Stimulated activated naive CD4-positive, alpha-beta T cell treated with Interleukin-2 at 50 U/mL for 16 hours (primary cell): Measurements from ENCODE around the gene MRPS23.
"Not testable (repeated sequence)": the region's sequence is repeated elsewhere in the genome, so short reads cannot be mapped to it uniquely, and the experiment has no call there.

Experiments used
- DNase-seq: peaks from one replicate; lab custom pipeline; 2025; lab: John Stamatoyannopoulos, UW

Gene MRPS23

DNA sequence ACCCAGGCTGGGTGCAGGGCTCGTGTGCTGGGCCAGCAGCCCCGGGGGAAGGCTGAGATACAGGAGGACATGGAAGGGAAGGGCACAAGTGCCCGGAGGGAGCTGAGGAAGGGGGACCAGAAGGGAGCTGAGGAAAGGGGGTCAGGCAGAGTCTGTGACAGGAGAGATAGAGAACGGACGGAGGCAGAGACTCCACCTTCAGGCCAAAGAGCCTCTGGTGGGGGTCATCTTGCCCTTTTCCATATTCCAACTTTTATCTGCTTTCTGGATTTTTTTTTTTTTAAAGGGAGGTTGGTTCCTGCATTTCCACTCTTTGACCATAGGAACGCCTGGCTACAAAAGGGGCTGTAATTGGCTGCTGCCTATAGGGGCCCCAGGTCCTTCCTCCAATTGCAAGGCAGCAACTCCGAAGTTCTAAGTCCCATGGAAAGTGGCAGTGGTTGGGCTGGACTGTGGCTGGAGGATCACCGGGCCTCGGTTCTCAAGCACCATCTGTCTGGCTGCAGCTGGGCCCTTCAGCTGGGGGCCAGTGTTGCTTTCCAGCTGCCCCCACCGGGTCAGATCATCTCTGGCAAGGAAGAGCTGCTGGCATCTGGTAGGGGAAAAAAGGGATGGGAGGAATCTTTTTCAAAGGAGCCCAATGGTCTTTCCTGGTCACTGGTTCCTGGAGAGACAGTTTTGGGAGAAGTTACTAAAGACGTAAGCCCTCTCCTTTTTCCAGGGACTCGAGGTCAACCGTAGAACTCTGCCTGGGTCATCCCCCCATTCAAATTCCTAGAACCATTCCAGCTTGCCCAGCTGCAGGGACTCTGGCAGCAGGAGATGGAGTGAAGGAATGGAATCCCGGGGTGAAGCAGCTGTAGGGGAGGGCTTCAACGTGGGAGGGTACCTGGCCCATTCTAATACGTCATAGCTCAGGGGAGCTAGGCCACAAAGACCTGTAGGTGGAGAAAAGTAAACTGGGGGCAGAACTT is 13.1 kb upstream of the MRPS23 start:
- DNase-seq = no peak

DNA sequence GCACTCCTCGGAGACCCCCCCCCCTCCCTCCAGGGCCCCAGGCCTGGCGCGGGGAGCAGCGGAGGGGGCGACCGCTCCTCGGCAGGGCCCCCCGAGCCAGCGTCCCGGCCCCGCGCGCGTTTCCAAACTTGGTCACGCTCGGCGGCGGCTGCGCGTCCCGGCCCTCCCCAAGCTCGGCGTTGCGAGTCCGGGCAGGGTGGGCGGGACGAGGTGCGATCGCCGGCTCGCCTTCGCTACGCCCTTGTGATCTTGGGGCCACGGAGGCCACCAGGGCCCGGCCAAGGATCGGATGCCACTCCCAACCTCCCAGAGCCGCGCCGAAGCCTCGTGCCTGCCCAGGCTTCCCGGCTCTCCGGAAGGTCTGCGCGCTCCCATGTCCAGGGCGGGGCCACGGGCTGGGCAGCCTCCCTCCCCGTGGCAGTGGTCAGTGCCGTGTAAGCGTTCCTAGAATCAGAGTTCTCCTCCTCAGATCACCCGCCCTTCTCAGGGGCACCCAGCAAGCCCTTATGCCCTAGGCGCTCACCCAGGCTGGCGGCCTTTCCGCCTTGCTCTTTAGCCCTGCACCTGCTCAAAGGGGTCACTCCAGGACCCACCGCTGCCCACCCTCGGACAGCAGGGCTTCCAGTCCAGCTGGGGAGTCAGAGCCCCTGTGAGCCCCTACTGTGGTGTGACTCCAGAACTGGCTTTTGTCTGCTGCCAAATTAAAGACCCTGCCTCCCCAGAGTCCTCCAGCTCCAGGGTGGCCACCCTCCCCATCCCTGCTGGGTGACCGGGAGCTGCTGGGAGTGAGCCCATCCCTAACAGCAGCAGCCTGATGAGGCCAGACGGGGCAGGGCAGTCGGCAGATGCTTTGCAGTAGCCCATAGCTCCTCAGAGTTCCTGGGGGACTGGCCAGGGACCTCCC is 12.2 kb upstream of the MRPS23 start:
- DNase-seq = no peak

DNA sequence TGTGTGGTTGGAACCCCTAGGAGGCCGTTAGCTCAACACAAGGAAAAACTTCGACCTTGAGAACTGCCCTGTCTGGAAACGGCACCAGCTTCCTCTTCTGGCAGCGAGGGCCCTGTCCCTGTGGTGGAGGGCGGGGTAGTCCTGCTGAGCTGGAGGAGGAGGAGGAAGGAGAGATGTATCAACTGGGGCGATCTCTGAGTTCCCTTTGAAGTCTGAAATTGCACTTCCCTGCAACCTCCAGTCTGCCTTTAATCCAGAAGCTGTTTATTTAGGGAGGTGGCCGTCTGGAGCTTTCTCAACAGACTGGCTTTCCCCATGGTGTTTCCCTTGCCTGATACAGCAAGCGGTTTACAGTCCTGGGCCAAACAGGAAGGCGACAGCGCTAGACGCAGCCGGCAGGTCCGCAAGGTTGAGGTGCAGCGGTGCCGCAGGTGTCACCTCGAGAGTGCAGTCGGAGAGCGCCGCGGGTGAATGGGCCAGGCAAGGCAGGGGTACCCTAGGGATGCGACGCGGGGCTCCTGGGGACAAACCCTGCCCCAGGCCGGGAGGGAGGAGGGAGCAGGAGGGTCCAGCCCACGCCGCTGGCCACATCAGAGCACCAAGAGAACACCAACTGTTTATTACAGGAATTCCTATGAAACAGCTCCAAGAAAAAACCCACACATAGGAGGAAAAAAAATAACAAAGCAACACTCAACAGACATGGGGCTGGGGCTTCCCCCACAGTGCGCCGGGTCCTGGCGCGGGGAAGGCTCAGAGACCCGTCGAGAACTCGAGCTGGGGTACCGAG is 11.4 kb upstream of the MRPS23 start:
- DNase-seq = peak; percentile 17

DNA sequence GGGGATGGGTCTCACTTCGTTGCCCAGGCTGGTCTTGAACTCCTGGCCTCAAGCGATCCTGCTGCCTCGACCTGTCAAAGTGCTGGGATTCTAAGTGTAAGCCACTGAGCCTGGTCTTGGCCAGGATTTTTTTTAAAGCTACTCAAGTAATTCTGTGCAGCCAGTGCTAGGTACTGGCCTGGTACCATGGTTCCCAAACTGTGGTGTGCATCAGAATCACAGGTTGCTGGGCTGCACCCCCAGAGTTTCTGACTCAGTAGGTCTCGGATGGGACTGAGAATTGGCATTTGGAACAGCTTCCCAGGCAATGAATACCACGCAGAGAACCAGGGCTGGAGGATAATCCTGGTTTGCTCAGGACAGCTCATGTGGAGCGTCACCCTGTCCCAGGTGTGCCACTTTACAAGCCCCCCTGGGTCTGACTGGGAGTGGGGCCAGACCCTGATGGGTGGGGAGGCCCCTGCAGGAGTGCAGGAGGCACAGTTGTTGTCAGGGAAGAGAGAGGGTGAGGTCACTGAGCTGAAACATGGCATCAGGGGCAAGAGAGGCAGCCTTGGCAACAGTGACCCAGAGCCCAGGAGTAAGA is 10.7 kb upstream of the MRPS23 start:
- no peak for DNase-seq

DNA sequence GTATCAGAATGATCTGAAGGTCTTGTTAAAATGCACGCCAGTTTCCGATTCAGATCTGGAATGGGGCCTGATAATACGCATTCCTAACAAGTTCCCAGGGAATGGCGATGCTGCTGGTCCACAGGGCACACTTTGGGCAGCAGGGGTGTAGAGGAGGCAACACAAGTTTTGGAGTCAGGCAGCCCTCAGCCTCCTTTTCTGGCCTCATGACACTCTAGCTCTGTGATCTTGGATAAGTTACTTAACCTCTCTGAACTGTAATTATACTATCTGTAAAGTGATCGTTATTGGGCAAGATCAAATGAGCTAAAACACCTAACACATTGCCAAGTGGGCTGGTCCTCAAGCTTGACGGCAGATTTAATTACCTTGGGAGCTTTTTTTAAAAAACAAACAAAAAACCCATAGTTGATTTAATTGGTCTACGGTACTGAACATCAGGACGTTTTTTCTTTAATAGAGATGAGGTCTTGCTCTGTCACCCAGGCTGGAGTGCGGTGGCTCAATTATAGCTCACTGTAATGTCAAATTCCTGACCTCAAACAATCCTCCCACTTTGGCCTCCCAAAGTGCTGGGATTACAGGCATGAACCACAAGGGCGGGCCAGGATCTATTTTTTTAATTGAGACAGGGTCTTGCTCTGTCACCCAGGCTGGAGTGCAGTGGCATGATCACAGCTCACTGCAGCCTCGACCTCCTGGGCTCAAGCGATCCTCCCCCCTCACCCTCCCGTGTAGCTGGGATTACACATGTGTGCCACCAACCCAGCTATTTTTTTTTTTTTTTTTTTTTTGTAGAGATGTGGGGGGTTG is 10.0 kb upstream of the MRPS23 start:
- no peak for DNase-seq

DNA sequence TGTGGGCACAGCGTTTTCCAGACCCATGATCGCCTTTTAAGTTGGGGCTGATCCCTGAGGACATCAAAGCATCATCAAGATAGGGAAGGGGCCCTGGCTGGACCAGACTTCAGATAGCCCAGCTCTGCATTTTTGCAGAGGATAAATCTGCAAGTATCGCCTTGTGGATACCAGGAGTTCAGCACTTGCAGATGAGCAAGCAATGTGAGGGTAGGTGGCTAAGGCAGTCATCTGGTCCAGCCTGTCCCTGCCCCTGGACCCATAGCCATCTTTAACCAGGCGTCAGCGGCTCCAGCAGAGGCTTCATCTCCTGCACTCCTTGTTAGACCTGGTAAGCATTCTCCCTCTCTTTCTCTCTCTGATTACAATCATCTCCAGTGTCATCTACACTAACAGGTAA is 9.0 kb upstream of the MRPS23 start:
- no peak for DNase-seq

DNA sequence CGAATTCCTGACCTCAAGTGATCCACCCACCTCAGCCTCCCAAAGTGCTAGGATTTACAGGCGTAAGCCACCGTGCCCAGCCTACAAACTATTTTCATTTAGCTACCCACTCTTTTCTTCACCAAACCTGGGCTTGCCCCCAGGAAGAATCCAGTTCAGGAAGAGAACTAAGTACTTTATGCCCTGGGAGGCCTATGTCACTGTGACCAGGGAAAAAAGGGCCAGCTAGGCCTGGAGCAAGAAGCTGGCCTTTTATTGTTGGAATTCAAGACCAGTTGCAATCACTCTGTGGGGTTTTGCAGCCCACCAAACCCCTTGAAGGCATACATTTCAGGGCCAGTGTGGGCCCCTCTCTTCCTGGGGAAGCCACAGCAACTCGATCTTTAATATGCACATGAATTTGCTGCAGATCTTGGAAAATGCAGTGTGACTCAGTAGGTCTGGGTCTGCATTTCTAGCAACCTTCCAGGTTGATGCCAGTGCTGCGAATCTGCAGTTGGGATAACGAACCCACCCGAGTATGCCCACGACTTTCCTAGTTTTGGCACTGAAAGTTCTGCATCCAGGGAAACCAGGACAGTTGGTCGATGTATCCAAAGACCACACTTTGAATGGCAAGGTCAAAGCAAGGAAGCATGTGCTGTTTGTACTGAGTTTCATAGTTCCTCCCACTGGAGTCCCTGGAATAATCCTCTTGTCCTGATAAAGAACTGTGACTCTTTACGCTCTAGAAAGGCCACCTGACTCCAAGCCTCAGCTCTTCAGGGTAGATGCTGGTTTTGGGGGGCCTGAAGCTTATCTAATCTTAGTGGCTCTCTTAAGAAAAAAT is 7.2 kb upstream of the MRPS23 start:
- DNase-seq = no peak

DNA sequence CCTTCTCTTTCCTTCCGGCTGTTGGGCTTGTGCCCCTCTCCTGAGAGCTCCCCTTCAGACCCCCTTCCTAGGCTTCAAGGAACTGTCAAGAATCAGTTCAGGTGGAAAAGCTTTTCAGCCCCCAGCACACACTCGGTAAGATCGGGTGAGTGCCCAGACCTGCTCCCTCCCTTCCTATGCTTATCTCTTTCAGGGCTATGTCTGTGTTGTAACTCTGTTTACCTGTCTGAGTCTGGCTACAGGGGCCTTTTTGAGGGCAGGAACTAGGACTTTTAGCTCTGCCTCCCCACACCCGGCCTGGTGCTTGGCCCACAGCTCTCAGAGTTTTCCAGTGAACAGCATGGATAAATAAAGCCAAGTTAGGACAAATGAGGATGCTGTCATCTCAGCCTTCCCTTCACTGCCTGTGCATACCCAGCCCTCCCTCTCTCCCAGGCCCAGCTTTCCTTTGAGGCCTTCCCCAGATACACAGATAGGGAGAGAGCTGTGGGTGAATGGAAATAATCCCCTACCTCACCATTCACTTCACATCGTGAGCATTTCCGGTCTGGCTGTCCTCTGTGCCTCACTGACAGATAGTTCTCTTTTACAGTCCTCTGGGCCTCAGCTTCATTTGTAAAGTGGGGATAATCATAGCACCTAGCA is 5.7 kb upstream of the MRPS23 start:
- DNase-seq = no peak

DNA sequence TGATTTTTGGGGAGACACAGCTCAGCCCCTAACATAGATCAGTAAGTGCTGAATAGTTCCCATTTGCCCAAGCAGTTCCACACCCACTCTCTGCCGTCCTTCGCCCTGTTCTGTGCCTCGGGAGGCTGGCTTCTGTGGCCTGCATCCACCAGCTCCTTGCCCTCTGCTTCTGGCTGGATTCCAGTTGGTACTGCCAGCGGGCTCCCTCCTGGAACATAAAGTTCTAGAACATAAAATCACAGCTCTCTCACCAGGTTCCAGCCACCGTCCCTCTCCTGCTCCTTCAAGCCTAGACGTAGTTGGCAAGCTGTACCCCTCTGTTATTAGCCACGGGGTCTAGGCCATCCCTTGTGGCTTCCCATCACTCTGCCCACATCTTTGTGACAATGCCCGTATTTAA is 3.9 kb upstream of the MRPS23 start:
- DNase-seq = no peak

DNA sequence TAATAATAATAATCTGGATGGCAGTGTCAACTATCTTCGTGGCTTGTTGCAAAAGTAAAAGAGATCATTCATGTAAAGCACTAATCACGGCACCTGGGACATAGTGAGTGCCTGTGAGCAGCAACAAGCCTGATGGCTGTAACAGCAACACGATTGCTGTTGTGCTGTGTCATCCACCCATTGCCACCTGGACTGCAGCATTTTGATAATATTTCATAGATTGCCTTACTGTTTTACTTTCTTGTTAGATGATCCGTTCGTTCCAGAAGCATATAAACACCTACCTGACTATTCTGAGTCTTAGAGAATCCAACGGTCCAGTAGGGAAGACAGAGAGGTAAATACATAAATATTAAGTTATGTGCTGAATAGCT is 3.1 kb upstream of the MRPS23 start:
- DNase-seq = no peak

DNA sequence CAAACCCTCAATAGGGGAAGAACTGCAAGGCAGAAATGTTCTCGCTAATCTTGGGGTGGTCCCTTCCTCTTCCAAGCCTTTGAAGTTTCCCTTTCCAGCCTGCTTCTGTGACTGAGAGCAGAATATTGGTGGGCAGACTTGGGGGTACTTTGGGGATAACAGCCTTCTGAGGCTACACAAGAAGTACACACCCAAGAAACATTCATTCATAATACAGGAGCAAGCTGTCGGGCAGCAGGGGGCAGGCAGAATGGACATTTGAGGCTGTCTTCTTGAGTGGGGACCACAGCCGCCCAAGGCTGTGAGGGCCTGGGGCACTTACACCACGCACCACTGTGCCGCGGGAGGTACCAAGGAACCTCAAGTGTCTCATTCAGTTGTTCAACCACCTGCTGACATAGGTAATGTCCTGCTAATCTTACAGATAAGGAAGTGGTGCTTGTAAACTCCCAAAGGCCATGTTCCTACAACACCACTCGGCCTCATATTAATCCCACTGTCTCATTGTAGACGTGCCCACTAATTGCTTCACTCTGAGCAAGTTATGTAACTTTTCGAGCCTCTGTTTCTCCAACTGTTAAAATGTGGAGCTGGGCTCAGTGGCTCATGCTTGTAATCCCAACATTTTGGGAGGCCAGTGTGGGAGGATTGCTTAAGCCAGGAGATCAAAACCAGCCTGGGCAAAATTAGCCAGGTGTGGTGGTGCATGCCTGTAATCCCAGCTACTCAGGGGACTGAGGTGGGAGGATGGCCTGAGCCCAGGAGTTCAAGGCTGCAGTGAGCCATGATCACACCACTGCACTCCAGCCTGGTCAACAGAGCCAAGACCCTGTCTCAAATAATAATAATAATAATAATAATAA is 2.5 kb upstream of the MRPS23 start:
- DNase-seq = no peak

DNA sequence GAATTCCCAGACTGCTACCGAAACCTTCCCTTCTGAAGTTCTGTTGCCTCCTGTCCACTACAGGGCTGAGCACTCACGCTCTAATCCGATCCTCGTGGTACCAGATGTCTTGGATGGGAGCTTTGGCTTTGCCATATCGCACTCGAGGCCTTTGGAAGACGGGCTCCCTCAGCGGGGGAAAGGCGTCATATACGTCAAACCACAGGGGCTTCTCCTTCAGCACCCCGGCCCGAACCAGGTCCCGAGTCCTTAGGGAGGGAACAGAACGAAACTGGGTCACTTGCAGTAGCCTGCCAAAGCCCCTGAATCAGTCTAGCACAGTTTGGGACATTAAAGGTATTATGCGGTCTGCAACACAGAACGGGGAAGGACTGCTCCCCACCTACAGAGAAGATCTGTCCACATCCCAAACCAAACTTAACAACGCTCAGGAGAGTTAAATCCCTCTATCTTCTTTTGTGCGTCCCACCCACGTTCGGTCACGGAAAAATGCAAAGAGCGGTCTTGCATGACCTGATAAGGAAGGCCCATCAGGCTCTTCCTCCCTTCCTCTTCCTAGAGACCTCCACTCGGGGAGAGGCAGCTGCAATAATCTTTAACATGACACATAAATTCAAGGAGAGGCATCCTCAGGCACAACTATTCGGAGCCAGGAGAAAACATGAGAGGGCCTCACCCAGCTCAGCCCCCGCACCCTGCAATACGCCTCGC is 526 bp downstream of the MRPS23 start:
- DNase-seq = no peak

DNA sequence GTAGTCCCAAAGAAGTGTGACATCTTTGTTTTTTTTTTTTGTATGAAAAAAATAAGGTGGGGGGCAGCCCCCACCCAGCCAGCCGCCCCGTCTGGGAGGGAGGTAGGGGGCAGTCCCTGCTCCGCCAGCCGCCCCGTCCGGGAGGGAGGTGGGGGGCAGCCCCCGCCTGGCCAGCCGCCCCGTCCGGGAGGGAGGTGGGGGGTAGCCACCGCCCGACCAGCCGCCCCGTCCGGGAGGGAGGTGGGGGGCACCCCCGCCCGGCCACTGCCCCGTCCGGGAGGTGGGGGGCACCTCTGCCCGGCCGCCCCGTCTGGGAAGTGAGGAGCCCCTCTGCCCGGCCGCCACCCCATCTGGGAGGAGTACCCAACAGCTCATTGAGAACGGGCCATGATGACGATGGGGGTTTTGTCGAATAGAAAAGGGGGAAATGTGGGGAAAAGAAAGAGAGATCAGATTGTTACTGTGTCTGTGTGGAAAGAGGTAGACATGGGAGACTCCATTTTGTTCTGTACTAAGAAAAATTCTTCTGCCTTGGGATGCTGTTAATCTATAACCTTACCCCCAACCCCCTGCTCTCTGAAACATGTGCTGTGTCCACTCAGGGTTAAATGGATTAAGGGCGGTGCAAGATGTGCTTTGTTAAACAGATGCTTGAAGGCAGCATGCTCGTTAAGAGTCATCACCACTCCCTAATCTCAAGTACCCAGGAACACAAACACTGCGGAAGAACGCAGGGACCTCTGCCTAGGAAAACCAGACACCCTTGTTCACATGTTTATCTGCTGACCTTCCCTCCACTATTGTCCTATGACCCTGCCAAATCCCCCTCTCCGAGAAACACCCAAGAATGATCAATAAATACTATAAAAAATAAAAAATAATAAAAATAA is 3.5 kb downstream of the MRPS23 start:
- DNase-seq = not testable (repeated sequence)

DNA sequence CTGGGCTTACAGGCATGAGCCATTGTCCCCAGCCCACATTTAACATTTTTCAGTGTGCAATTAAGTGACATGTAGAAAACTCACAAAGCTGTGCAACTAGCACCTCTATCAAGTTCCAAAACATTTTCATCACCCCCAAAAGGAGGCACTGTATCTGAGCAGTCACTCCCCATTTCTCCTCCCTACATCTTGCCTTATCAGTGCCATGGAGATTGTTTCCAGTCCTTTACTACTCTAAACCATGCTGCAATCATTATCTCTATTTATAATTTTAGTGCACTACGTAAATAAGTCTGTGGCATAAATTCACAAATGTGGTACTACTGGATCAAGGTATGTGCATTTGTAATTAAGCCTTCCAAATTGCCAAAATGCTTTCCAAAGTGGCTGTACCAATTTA is 7.6 kb downstream of the MRPS23 start:
- DNase-seq = no peak

DNA sequence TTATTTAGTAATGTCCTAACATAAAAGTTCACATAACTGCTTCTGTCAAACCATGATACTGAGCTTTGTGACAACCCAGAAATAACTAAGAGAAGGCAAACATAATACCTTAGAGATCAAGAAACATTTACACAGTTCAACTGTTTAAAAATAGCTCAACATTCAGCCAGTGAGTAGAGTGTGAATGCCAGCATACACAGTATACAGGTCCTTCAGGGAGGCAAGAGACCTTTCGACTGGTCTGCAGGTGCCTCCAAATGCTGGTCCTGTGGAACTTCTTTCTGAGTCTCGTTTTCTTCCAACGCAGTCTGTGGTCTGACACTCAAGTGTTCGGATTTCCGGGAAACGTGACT is 10.3 kb downstream of the MRPS23 start:
- DNase-seq = no peak

DNA sequence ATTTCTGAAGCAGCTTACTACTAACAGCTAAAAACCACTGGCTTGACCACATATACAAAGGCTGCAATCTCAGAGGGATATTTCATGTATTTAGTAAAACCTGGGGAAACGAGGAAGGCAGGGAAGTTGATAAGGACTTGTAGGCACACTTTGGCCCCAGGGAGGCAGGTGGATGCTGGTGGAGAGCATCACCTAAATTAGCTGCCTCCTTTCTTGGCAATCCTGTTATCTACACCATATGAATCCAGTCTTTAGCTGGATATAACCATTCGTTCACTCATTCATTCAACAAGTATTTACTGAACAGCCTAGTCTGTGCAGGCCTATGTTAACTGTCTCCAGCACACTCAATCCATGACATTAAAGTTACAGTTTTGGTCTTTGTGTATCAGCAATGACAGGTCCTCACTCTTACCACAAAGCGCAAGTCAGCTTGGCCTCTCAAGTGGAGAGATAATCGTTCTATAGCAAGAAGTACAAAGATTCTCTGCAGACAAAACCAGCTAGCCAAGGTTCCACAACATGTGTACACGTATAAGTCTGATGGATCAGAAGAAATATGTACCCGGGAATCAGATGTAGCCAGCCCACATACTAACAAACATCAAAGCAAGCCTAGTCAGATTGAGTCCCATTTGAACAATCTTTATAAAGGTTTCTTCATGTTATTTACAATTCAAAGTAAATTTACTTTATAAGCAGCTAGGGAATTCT is 10.8 kb downstream of the MRPS23 start:
- no peak for DNase-seq
